CD14-positive monocyte (primary cell): ENCODE results near the gene NEUROD1. TPM values are rescaled to one million over a fixed set of nuclear protein-coding genes. Genes with fewer than 3 reads are reported as not detected.

Experiments
- DNase-seq, 3 donors: peaks; one replicate each; pipeline ENCODE4 v3.0.0-alpha.2; 2011 to 2022
- H2AFZ ChIP-seq: 2 replicates; pipeline ENCODE4 v1.6.0; 2012; ENCODE audit warnings: mild to moderate bottlenecking, low read depth, low read length, inconsistent platforms; ENCODE audit not compliant: insufficient read depth, poor library complexity, severe bottlenecking
- H3K27ac ChIP-seq, 2 donors: 1 replicate in 1 of 2; 2 replicates in 1 of 2; pipeline ENCODE4 v1.5.1; 2012 to 2013; ENCODE audit warnings: low read length in 2 of 2, control low read depth in 1 of 2, inconsistent platforms in 1 of 2, low read depth in 1 of 2, mild to moderate bottlenecking in 1 of 2
- H3K27me3 ChIP-seq, 2 donors: one replicate each; pipeline versions ENCODE4 v1.6.0 to v1.6.1; 2011 to 2013; ENCODE audit warnings: low read length in 2 of 2; ENCODE audit not compliant: control insufficient read depth in 2 of 2, insufficient read depth in 2 of 2
- H3K36me3 ChIP-seq, 2 donors: replicated peaks in 1 of 2; 1 replicate in 1 of 2; 2 replicates in 1 of 2; pipeline versions ENCODE4 v1.5.1 to v1.6.1; 2012 to 2013; ENCODE audit warnings: low read length in 2 of 2, control low read depth in 1 of 2, inconsistent platforms in 1 of 2, mild to moderate bottlenecking in 1 of 2; ENCODE audit not compliant: insufficient read depth in 2 of 2, control insufficient read depth in 1 of 2
- H3K4me1 ChIP-seq, 2 donors: 1 replicate in 1 of 2; 2 replicates in 1 of 2; pipeline versions ENCODE4 v1.5.1 to v1.6.1; 2012 to 2013; ENCODE audit warnings: low read length in 2 of 2, control low read depth in 1 of 2, inconsistent platforms in 1 of 2, mild to moderate bottlenecking in 1 of 2, moderate library complexity in 1 of 2; ENCODE audit not compliant: insufficient read depth in 2 of 2, control insufficient read depth in 1 of 2
- H3K4me2 ChIP-seq: replicated peaks from 2 replicates; pipeline ENCODE3; 2012; ENCODE audit warnings: low read length, moderate library complexity, mild to moderate bottlenecking; ENCODE audit not compliant: poor library complexity, severe bottlenecking; ENCODE audit errors: extremely low read depth
- H3K4me3 ChIP-seq, 3 experiments: fragments of 200-600 bp in 1 of 3; sonication (generic) in 1 of 3; replicated peaks in 1 of 3; 1 replicate in 2 of 3; 2 replicates in 1 of 3; pipeline ENCODE4 v1.5.1; 2011 to 2013; ENCODE audit warnings: low read length in 3 of 3, mild to moderate bottlenecking in 3 of 3, control low read depth in 2 of 3, low read depth in 2 of 3, inconsistent platforms in 1 of 3, moderate library complexity in 1 of 3
- H3K79me2 ChIP-seq: 2 replicates; pipeline ENCODE4 v1.6.0; 2012; ENCODE audit warnings: mild to moderate bottlenecking, control low read depth, inconsistent platforms, low read length, moderate library complexity; ENCODE audit not compliant: insufficient read depth
- H3K9ac ChIP-seq: 2 replicates; pipeline ENCODE4 v1.6.0; 2017; ENCODE audit warnings: low read length, mild to moderate bottlenecking; ENCODE audit not compliant: insufficient read depth, poor library complexity, severe bottlenecking
- H3K9me3 ChIP-seq, 2 donors: replicated peaks in 1 of 2; 1 replicate in 1 of 2; 2 replicates in 1 of 2; pipeline versions ENCODE4 v1.5.1 to v1.6.1; 2012 to 2013; ENCODE audit warnings: low read length in 2 of 2, control low read depth in 1 of 2; ENCODE audit not compliant: control insufficient read depth in 1 of 2, insufficient read depth in 1 of 2
- H4K20me1 ChIP-seq: 2 replicates; pipeline ENCODE4 v1.6.0; 2012; ENCODE audit warnings: mild to moderate bottlenecking, low read length, control low read depth, moderate library complexity; ENCODE audit not compliant: insufficient read depth
- H3K27ac Mint-ChIP-seq, 7 donors: one replicate each; pipeline ENCODE4 v1.8.0; 2020; ENCODE audit warnings: mild to moderate bottlenecking in 7 of 7, mixed read lengths in 7 of 7, moderate library complexity in 6 of 7, inconsistent platforms in 2 of 7
- H3K27me3 Mint-ChIP-seq, 3 donors: one replicate each; pipeline ENCODE4 v1.8.0; 2021 to 2022; ENCODE audit warnings: low read depth in 3 of 3, mild to moderate bottlenecking in 3 of 3, mixed read lengths in 3 of 3, moderate library complexity in 3 of 3, inconsistent platforms in 1 of 3
- H3K36me3 Mint-ChIP-seq, 2 donors: one replicate each; pipeline ENCODE4 v1.8.0; 2020; ENCODE audit warnings: mixed read lengths in 2 of 2, inconsistent platforms in 1 of 2, mild to moderate bottlenecking in 1 of 2
- H3K4me1 Mint-ChIP-seq: one replicate; pipeline ENCODE4 v1.8.0; 2020; ENCODE audit warnings: mild to moderate bottlenecking, mixed read lengths
- H3K4me3 Mint-ChIP-seq, 2 donors: one replicate each; pipeline ENCODE4 v1.8.0; 2020; ENCODE audit warnings: mild to moderate bottlenecking in 2 of 2, mixed read lengths in 2 of 2, moderate library complexity in 1 of 2
- H3K9me3 Mint-ChIP-seq, 7 donors: one replicate each; pipeline ENCODE4 v1.8.0; 2020 to 2022; ENCODE audit warnings: mixed read lengths in 7 of 7, mild to moderate bottlenecking in 6 of 7, moderate library complexity in 6 of 7, inconsistent platforms in 2 of 7
- whole genome bisulfite sequencing: methylation state at CpG from one replicate; pipeline ENCODE4 v1.1.5; 2013; ENCODE audit warnings: missing lambda C conversion rate; ENCODE audit not compliant: insufficient coverage; 5-methylcytosine and 5-hydroxymethylcytosine counted together
- intact Hi-C, 2 donors: fragments of 100-400 bp; cut with micrococcal nuclease; formaldehyde crosslinking; loops; one replicate each; pipeline versions ENCODE4 v1.15.0 to v1.15.1; 2023
- polyA plus RNA-seq, 3 donors: library from polyadenylated mRNA; depleted of rRNA in 1 of 3; unstranded in 2 of 3; stranded (reverse) in 1 of 3; fragments of 300-500 nt in 2 of 3; fragments of >200 nt in 1 of 3; fragmentation: Illumina TruSeq in 2 of 3; gene quantifications; 1 replicate in 2 of 3; 2 replicates in 1 of 3; pipeline ENCODE4 v1.2.3, GENCODE V29; 2012 to 2021
- TF ChIP-seq, protein P1 (sequence below): fragments of 200-600 bp; IDR thresholded peaks from one replicate; pipeline ENCODE4 v1.8.0; 2022; ENCODE audit warnings: antibody characterized with exemption, mild to moderate bottlenecking

Gene NEUROD1
- polyA plus RNA-seq, 3 donors: not detected

DNA sequence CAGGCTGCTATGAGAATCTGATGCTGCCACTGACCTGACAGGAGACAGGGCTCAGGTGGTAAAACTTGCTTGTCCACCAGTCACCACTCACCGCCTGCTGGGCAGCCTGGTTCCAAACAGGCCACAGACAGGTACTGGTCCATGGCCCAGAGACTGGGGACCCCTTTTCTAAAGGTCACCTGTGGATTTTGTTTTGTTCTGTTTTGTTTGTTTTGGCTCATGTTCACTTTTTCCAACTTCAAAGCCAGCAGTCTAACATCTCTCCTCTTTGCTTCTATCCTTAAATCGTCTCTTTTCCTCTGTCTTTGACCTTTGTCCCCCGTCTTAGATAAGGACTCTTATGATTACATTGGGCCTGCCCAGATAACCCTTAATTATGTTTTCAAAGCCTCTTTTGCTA is 20.1 kb downstream of the NEUROD1 start:
- Mint-ChIP-seq H3K27ac (no peak overlapping the region), H3K27me3 (peaks cover 10 to 28% (median 17%) of the 10 kb centered on the region in 3 donors), H3K9me3 (peaks cover 0 to 2% (median 0%) of the 10 kb centered on the region in 7 donors), H3K4me1 (peaks cover 14% of the 10 kb centered on the region), H3K36me3 (peaks cover 0 to 2% of the 10 kb centered on the region in 2 donors), H3K4me3 (no peak overlapping the region)
- intact Hi-C loops: no loop called here
- no peaks in the 10 kb centered on the region for H3K36me3 ChIP-seq
- H3K27ac ChIP-seq: no peak overlapping the region
- DNase-seq: no peak
- H3K4me1 ChIP-seq: peaks cover 12% of the 10 kb centered on the region in 2 donors
- H3K4me3 ChIP-seq: no peak overlapping the region
- H3K79me2 ChIP-seq: no peaks in the 10 kb centered on the region
- no peak overlapping the region for H3K4me2 ChIP-seq
- TF ChIP-seq, protein P1, sequence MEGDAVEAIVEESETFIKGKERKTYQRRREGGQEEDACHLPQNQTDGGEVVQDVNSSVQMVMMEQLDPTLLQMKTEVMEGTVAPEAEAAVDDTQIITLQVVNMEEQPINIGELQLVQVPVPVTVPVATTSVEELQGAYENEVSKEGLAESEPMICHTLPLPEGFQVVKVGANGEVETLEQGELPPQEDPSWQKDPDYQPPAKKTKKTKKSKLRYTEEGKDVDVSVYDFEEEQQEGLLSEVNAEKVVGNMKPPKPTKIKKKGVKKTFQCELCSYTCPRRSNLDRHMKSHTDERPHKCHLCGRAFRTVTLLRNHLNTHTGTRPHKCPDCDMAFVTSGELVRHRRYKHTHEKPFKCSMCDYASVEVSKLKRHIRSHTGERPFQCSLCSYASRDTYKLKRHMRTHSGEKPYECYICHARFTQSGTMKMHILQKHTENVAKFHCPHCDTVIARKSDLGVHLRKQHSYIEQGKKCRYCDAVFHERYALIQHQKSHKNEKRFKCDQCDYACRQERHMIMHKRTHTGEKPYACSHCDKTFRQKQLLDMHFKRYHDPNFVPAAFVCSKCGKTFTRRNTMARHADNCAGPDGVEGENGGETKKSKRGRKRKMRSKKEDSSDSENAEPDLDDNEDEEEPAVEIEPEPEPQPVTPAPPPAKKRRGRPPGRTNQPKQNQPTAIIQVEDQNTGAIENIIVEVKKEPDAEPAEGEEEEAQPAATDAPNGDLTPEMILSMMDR: no peak
- H3K9me3 ChIP-seq: no peaks in the 10 kb centered on the region
- H3K9ac ChIP-seq: no peak overlapping the region
- no peaks in the 10 kb centered on the region for H4K20me1 ChIP-seq
- H3K27me3 ChIP-seq: peaks cover 7 to 21% of the 10 kb centered on the region in 2 donors
- 80% methylated on average over 1 of the region's 3 CpGs for WGBS
- H2AFZ ChIP-seq: no peak overlapping the region

DNA sequence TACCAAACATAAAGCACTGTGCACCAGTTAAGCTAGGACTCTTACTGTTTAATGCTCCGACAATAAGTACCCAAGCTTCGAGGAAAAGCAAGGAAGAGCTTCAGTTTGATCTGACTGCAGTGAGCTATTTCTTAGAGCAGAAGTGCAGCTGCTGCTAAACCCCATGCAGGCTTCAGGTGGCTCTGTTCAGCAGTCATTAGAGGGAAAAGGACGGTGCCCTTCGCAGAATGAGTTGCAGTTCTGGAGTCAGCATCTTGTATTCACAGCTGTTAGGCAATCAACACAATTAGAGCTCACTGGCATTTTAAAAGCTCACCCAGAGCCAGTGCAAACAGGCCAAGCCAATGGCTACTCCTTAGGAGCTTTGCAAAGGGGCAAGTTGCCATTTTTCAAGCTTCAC is 21.9 kb downstream of the NEUROD1 start:
- Histone ChIP-seq H4K20me1 (no peaks in the 10 kb centered on the region), H3K36me3 (no peaks in the 10 kb centered on the region), H3K4me2 (no peak overlapping the region), H2AFZ (no peak overlapping the region), H3K4me1 (peaks cover 12% of the 10 kb centered on the region in 2 donors), H3K27me3 (peaks cover 8 to 27% of the 10 kb centered on the region in 2 donors), H3K4me3 (no peak overlapping the region), H3K9ac (no peak overlapping the region), H3K79me2 (no peaks in the 10 kb centered on the region), H3K9me3 (no peaks in the 10 kb centered on the region), H3K27ac (no peak overlapping the region)
- no peak overlapping the region for H3K4me3 Mint-ChIP-seq
- no peaks in the 10 kb centered on the region for H3K9me3 Mint-ChIP-seq
- 82% methylated on average over 4 of the region's 4 CpGs for WGBS
- H3K36me3 Mint-ChIP-seq: peaks cover 0 to 2% of the 10 kb centered on the region in 2 donors
- no peak for DNase-seq
- peaks cover 14% of the 10 kb centered on the region for H3K4me1 Mint-ChIP-seq
- intact Hi-C loops: no loop called here
- TF ChIP-seq, protein P1: no peak
- H3K27me3 Mint-ChIP-seq: peaks cover 10 to 33% (median 21%) of the 10 kb centered on the region in 3 donors
- no peak overlapping the region for H3K27ac Mint-ChIP-seq
